ENCODE results near the gene ZDHHC11B. TPM values are rescaled to one million over a fixed set of nuclear protein-coding genes. Genes with fewer than 3 reads are reported as not detected.
"Not testable (repeated sequence)": the region's sequence is repeated elsewhere in the genome, so short reads cannot be mapped to it uniquely, and the experiment has no call there.

The ZDHHC11B gene
- polyA plus RNA-seq, 4 donors, result 2.1 to 10.3 (median 4.6) TPM

GRCh38 chr5:771087-771781 is 13.3 kb downstream of the ZDHHC11B start:
- not testable (repeated sequence) for DNase-seq (ENCODE audit: low read depth in 4 of 4, low spot score in 2 of 4)

GRCh38 chr5:770585-770984 is 13.9 kb downstream of the ZDHHC11B start:
- not testable (repeated sequence) for DNase-seq (ENCODE audit: low read depth in 4 of 4, low spot score in 2 of 4)

DNA sequence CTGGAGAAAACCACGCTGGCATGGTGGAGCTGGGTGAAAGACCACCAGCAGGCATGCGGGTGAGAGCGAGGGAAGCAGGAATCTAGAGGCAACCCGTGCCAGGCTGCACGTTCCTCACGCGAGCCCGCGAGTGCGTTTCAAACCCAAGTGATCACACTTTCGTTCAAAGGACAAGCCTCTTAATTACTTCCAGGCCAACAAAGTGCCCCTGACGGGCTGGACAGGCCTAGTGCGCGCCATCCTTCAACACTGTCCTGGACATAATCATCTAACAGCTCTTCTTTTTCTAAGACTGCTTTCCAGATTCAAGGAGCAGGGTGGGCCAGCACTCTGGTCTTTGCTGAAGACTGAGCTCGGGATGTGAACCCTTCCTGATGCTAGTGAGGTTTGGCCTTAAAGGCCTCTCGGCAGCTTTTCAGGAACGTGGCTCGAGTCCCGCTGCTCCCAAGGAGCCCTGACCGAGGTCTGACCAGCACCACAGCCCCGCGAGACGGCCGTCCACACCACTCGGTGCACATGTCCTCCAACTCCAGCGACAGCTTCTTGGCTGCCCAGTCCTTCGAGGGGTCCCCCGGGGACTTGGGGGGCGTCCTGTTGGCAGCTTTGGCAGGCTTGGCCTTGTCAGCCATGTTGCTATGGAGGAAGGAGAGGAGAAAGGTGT is 14.9 kb downstream of the ZDHHC11B start:
- not testable (repeated sequence) for DNase-seq (ENCODE audit: low read depth in 4 of 4, low spot score in 2 of 4)

DNA sequence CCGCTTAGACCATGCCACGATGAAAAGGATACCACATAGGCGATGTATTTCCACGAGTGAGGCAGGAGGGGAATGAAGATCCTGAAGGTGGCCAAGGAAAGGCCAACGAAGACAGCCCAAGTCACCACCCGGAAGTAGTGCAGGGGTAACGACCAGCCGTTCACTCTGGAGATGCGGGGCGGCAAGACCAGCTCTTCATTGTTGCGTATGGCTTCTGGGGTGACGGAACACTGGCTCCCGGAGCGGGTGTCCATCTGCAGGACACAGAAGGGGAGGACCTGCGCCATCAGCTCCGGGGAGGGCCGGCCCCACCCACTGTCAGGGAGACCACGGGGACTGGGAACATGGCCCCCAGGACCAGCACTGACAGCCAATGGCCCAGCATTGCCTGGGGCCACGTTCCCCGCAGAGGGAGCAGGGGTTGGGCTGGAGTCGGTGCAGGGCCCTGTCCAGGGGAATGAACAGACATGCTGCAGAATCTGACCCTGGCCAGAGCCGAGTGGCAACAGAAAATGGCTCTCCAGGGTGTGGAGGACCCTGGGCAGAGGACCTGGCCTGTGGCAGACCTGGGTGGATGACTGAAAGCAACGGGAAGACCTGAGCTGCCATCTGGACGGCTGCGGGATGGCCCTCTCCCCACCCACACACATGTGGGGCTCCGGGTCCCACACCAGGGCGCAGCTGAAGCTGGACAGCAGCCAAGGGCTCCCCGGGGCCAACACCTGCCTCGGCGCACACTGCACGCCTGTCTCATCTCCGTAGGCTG is 17.7 kb downstream of the ZDHHC11B start:
- DNase-seq (ENCODE audit: low read depth in 4 of 4, low spot score in 2 of 4), result no peak

GRCh38 chr5:765948-766631 is 18.4 kb downstream of the ZDHHC11B start:
- DNase-seq (ENCODE audit: low read depth in 4 of 4, low spot score in 2 of 4), result no peak

DNA sequence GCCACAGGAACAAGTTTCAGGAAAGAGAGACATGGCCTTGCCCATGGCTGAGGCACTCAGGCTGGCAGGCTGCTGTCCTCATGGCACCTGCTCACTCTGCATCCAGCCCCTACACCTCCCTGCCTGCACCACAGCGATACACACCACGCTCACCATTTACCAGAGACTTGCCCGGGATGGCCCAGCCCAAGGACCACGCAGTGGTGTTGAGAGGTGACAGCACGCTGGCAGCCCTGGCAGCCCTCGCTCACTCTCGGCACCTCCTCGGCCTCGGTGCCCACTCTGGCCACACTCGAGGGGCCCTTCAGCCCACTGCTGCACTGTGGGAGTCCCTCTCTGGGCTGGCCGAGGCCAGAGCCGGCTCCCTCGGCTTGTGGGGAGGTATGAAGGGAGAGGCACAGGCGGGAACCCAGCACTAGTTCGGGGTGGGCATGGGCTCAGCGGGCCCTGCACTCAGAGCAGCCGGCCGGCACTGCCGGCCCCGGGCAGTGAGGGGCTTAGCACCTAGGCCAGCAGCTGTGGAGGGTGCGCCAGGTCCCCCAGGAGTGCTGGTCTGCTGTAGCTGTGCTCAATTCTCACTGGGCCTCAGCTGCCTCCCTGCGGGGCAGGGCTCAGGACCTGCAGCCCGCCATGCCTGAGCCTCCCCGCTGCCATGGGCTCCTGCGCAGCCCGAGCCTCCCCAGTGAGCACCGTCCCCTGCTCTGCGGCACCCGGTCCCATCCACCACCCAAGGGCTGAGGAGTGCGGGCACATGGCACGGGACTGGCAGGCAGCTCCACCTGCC is 20.3 kb downstream of the ZDHHC11B start:
- no peak for DNase-seq (ENCODE audit: low read depth in 4 of 4, low spot score in 2 of 4)

DNA sequence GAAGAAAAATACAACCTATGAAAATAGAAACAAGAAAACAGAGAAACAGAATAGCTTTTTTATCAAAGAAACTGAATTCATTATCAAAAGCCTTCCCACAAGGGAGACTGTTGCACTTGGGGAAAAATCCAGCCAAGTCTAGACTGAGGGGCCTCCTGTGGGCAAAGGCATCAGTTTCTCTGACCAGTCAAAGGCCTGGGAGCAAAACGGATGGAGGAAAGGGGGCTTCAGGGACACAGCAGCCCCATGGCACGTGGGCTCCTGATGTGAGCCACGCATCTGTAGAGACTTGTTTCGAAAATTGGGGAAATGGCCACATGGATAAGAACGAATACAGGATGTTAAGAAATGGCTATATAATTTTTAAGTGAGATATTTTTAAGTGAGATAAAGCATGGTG is 21.1 kb downstream of the ZDHHC11B start:
- DNase-seq (ENCODE audit: low read depth in 4 of 4, low spot score in 2 of 4), result no peak

GRCh38 chr5:762996-763395 is 21.5 kb downstream of the ZDHHC11B start:
- not testable (repeated sequence) for DNase-seq (ENCODE audit: low read depth in 4 of 4, low spot score in 2 of 4)

GRCh38 chr5:761854-762710 is 22.4 kb downstream of the ZDHHC11B start:
- DNase-seq (ENCODE audit: low read depth in 4 of 4, low spot score in 2 of 4), result no peak

DNA sequence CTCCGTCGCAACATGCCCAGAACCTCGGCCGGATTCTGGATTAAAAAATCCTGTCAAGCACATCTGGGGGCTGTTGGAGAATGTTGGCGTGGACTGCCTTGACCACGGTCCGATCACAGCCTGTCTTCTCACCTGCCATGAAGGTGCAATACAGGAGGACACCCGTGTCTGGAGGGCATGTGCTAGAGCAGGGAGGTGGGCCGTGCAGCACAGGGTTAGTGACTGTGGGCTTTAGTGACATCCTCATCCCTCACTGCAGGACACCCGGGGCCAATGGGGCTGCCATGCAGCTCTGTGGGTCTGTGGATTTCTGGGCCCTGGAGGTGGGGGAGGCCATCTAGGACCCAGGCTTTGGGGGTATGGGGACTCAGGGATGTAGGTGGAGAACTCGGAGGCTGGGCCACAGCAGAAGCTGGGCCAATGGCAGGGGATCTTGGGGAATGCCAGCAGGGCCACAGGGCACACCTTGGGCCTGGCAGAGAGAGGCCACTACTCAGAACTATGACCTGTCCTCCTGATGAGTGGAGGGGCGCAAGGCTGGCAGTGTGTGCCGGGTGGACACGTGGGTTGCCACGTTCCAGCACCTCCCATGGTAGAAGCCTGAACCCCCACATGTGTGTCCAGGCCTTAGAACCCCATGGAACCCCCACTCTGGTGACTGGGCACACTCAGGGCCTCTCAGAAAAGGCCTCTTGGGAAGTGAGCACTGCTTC is 23.3 kb downstream of the ZDHHC11B start:
- DNase-seq (ENCODE audit: low read depth in 4 of 4, low spot score in 2 of 4), result no peak

GRCh38 chr5:760363-761058 is 24.0 kb downstream of the ZDHHC11B start:
- no peak for DNase-seq (ENCODE audit: low read depth in 4 of 4, low spot score in 2 of 4)

- no peak for DNase-seq (ENCODE audit: low read depth in 4 of 4, low spot score in 2 of 4)
Measured at GRCh38 chr5:759781-760362, 24.7 kb downstream of the ZDHHC11B start.

- peak in 2 of 4 donors; percentile 71 for DNase-seq (ENCODE audit: low read depth in 4 of 4, low spot score in 2 of 4)
Measured at GRCh38 chr5:759111-759751, 25.3 kb downstream of the ZDHHC11B start.

DNA sequence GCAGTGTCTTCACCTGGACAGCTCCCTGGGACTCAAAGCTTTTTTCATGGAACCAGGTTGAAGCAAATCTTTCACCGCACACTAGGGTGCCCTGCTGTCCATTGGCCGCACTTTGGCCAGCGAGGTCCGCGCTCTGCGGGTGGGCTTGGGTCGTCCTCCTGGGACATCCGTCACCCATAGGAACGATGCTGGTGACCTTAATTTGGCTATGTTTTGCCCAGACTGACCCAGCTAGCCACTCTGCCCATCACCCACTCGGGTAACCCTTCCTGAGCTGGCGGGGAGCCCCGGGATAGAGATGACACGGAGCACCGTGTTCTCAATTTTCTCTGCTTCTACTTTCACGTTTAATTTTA is 25.9 kb downstream of the ZDHHC11B start:
- no peak for DNase-seq (ENCODE audit: low read depth in 4 of 4, low spot score in 2 of 4)

- no peak for DNase-seq (ENCODE audit: low read depth in 4 of 4, low spot score in 2 of 4)
Measured at GRCh38 chr5:757931-758697, 26.4 kb downstream of the ZDHHC11B start.

DNA sequence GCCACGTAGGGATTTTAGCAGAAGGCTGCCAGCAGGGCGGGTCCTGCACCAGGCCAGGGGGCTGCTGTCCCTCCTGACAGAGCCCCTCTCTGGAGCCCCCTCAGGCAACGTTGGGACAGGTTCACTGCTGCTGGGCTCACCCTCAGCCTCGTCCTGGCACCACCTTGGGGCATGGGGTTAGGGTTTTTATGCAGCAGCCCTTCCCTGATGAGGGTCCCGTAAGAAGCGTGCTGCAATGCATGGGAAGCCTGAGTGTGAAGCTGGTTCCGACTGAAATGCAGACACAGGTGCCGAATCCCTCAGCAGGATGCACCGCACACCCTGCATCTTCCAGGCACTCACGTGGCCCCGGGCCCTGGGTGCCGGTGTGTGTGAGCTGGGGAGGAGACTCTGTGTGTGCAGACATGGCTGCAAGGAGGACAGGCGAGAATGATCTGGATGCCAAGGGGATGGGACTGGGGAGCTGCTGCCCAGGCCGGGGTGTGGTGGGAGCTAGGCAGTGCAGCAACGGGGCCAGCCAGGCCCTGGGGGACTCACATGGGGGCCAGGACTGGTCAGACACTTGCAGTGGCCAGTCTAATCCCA is 27.1 kb downstream of the ZDHHC11B start:
- DNase-seq (ENCODE audit: low read depth in 4 of 4, low spot score in 2 of 4), result no peak

Measured in left renal cortex interstitium (tissue), 4 donors.